ENCODE data around the gene INTS7. TPM values are rescaled to one million over a fixed set of nuclear protein-coding genes. Genes with fewer than 3 reads are reported as not detected.

Gene INTS7
- total and polyA plus RNA-seq, 9 of the 15 experiments (the other 6 are each of a cell fraction or from before 2014, with no cell fraction given) = 27.3 to 68.4 (median 40.4) TPM

- BruUV-seq (replicated peaks) = no TSS peak
- POLR2A ChIA-PET = interaction anchor here (0.6 to 1.3 kb wide), 2 partner anchors 10 to 213 kb away, joined by 3 to 4 read pairs; no protein-coding TSS in a partner anchor
- TF ChIP-seq ZNF609 (CRISPR knock-in tag; IDR thresholded peaks at IDR 0.05; ENCODE audit: borderline replicate concordance) = no peak
- no peak for TF ChIP-seq MYC (IDR thresholded peaks at IDR 0.05; ENCODE audit: low read depth, low read length)
- no peak for TF ChIP-seq MYC (CRISPR knock-in tag; IDR thresholded peaks at IDR 0.05; ENCODE audit: borderline replicate concordance, low read depth)
- TF ChIP-seq SNAPC5 (CRISPR knock-in tag; IDR thresholded peaks at IDR 0.05) = no peak
- no peak for TF ChIP-seq DNMT1 (IDR thresholded peaks at IDR 0.05)
- TF ChIP-seq ZNF76 (CRISPR knock-in tag; IDR thresholded peaks at IDR 0.05; ENCODE audit: borderline replicate concordance) = no peak
- no peak for TF ChIP-seq ELK3 (CRISPR knock-in tag; IDR thresholded peaks at IDR 0.05)
- no peak for TF ChIP-seq ARNT (IDR thresholded peaks at IDR 0.05)
- TF ChIP-seq EZH2 (IDR thresholded peaks at IDR 0.05; ENCODE audit: borderline replicate concordance, low read depth, low read length) = no peak
- no peak for TF ChIP-seq NKRF (IDR thresholded peaks at IDR 0.05; ENCODE audit: borderline replicate concordance)
- no peak for TF ChIP-seq SP1 (CRISPR knock-in tag; IDR thresholded peaks at IDR 0.05)
- peak; percentile 91 for TF ChIP-seq C11orf30 (IDR thresholded peaks at IDR 0.05; ENCODE audit: low read depth)
- TF ChIP-seq CGGBP1 (CRISPR knock-in tag; IDR thresholded peaks at IDR 0.05) = no peak
Observed at GRCh38 chr1:211912038-211912437, 123.3 kb downstream of the INTS7 start.

More at GRCh38 chr1:211912038-211912437, 123.3 kb downstream of the INTS7 start:
- Histone ChIP-seq H4K20me1 (replicated peaks; ENCODE audit: control insufficient read depth, insufficient read depth, low read length) (no peaks in the 10 kb centered on the region), H3K79me2 (ENCODE audit: control insufficient read depth, insufficient read depth, low read length) (no peaks in the 10 kb centered on the region), H3K27me3 (ENCODE audit: control insufficient read depth in 2 of 2, insufficient read depth in 2 of 2, low read length in 2 of 2) (peaks cover 8 to 29% of the 10 kb centered on the region in 2 experiments; a peak in 4 of 5 replicates), H3K4me1 (replicated peaks in 1 of 2; ENCODE audit: control insufficient read depth in 2 of 2, insufficient read depth in 2 of 2, low read length in 2 of 2) (no peaks in the 10 kb centered on the region), H2AFZ (ENCODE audit: low read depth, low read length) (no peak overlapping the region), H3K36me3 (ENCODE audit: control insufficient read depth, insufficient read depth, low read length) (no peaks in the 10 kb centered on the region), H3K9me1 (ENCODE audit: control insufficient read depth, insufficient read depth, low read length) (no peaks in the 10 kb centered on the region), H3K4me2 (ENCODE audit: insufficient read depth, low read length) (no peak overlapping the region), H3K9ac (ENCODE audit: insufficient read depth in 1 of 2, low read depth in 2 of 2, low read length in 2 of 2) (no peak overlapping the region), H3K9me3 (replicated peaks; ENCODE audit: control insufficient read depth, insufficient read depth, low read depth, low read length) (no peaks in the 10 kb centered on the region), H3K27ac (ENCODE audit: extremely low read depth, low read depth, low read length) (no peak overlapping the region), H3K4me3 (no peak overlapping the region)
- CTCF ChIA-PET (ENCODE audit: low intra/inter-chr PET ratio) = no interaction called here
- ATAC-seq = no peak
- DNase-seq (ENCODE audit: extremely low read depth in 1 of 4, low spot score in 3 of 4) = no peak
- in situ Hi-C loops (cut with MboI) = no loop called here
- 0% methylated on average over 1 of the region's 1 CpG for WGBS (ENCODE audit: insufficient coverage, low coverage, missing lambda C conversion rate)
- FAIRE-seq = no peak
- intact Hi-C loops (cut with micrococcal nuclease) = no loop called here

Measured in K562 (cell line).